Measurements from ENCODE around the gene RGS6. TPM values are rescaled to one million over a fixed set of nuclear protein-coding genes. Genes with fewer than 3 reads are reported as not detected.

RGS6 gene
- total and polyA plus RNA-seq, 8 donors = 0.06 to 0.47 (median 0.20) TPM; not detected in 1

DNA sequence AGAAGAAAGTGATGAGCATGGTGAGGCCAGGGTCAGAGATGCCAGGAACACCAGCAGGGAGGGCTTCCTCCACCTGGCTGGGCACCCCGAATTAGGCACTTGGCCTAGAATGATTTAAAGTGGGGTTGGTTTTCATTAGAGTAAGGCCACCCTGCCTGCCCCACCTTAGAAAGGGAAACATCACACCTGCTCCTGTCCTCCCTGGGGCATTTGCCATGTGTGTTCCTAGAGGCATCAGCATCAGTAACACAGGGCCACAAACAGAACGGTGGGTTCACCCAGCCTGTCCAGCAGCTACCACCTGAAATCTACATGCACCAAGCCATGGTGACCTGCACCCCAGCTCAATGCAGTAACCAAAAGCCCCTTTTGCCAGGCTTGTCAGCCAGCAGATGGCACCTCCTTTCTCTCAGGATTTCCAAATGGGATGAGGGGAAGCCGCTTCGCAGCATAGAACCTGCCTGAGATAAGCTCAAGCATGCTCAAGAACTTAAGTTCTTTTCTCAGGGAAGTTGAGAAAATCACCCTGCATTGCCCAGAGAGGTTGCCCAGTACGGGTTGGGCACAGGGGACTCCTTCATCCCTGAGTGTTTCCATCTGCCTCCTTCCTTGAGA, 622.9 kb downstream of the RGS6 start:
- peak in 1 of 6 donors; percentile 8 for DNase-seq
- FAIRE-seq = no peak
- Histone ChIP-seq H3K4me3 (no peak overlapping the region), H3K36me3 (no peaks in the 10 kb centered on the region), H3K4me1 (no peaks in the 10 kb centered on the region), H3K9me3 (no peaks in the 10 kb centered on the region), H3K27me3 (no peaks in the 10 kb centered on the region), H3K27ac (no peak overlapping the region)
- intact Hi-C loops (cut with DNase I) = no loop called here
- TF ChIP-seq, protein P1, sequence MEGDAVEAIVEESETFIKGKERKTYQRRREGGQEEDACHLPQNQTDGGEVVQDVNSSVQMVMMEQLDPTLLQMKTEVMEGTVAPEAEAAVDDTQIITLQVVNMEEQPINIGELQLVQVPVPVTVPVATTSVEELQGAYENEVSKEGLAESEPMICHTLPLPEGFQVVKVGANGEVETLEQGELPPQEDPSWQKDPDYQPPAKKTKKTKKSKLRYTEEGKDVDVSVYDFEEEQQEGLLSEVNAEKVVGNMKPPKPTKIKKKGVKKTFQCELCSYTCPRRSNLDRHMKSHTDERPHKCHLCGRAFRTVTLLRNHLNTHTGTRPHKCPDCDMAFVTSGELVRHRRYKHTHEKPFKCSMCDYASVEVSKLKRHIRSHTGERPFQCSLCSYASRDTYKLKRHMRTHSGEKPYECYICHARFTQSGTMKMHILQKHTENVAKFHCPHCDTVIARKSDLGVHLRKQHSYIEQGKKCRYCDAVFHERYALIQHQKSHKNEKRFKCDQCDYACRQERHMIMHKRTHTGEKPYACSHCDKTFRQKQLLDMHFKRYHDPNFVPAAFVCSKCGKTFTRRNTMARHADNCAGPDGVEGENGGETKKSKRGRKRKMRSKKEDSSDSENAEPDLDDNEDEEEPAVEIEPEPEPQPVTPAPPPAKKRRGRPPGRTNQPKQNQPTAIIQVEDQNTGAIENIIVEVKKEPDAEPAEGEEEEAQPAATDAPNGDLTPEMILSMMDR (IDR thresholded peaks at IDR 0.05) = no peak
- peak in 3 of 4 donors; percentile 11 to 44 (median 42) for ATAC-seq
- WGBS, 2 donors = 67% methylated on average over 5 of the region's 5 CpGs

DNA sequence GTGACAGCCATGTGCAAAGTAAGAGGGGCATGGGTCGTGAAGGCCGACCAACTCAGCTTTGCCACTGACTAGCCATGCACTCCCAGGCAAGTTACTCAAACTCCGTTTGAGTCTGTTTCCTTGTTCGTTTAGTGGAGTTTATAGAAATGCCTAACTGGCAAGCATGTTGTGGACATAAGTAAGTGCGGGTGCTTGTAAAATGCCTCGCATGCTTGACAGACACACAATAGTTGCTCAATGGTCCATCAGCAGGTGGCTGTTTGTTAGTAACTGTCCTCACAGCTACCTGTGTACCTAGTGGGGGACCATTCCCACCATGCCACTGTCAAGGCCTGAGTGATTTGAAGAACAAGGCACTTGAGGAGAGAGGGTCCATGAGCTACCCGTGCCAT, 623.4 kb downstream of the RGS6 start:
- FAIRE-seq (no peak), ATAC-seq (no peak), DNase-seq (no peak)
- H3K4me3 ChIP-seq = no peak overlapping the region
- no peaks in the 10 kb centered on the region for H3K4me1 ChIP-seq
- no peaks in the 10 kb centered on the region for H3K9me3 ChIP-seq
- WGBS, 2 donors = 79 to 83% methylated on average over 7 of the region's 7 CpGs
- H3K27ac ChIP-seq = no peak overlapping the region
- intact Hi-C loops (cut with DNase I) = no loop called here
- TF ChIP-seq, protein P1 (IDR thresholded peaks at IDR 0.05) = no peak
- H3K27me3 ChIP-seq = no peaks in the 10 kb centered on the region
- H3K36me3 ChIP-seq = no peaks in the 10 kb centered on the region

DNA sequence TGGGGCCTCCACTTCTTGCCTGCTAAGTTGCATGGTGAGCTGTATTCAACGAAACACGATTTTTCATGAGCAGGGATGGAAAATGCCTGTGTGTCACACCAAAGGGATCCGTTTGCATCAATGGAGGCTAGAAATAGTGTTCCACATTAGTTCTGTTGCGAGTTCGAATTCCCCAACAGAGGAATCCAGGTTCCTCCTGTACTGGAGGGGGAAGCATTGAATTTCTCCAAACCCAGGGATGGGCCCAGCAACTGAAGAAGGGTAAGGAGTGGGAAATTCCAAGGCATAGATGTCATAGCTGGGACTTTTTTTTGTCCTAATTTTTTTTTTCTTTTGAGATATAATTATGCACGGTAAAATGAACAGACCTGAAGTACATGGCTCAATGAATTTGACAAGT, 625.4 kb downstream of the RGS6 start:
- H3K4me1 ChIP-seq = no peaks in the 10 kb centered on the region
- H3K27ac ChIP-seq = no peak overlapping the region
- no peaks in the 10 kb centered on the region for H3K36me3 ChIP-seq
- H3K4me3 ChIP-seq = no peak overlapping the region
- DNase-seq (no peak), FAIRE-seq (no peak), ATAC-seq (no peak)
- intact Hi-C loops (cut with DNase I) = no loop called here
- 88 to 90% methylated on average over 6 of the region's 6 CpGs for WGBS, 2 donors
- no peaks in the 10 kb centered on the region for H3K9me3 ChIP-seq
- TF ChIP-seq, protein P1 (IDR thresholded peaks at IDR 0.05) = no peak
- H3K27me3 ChIP-seq = no peaks in the 10 kb centered on the region

DNA sequence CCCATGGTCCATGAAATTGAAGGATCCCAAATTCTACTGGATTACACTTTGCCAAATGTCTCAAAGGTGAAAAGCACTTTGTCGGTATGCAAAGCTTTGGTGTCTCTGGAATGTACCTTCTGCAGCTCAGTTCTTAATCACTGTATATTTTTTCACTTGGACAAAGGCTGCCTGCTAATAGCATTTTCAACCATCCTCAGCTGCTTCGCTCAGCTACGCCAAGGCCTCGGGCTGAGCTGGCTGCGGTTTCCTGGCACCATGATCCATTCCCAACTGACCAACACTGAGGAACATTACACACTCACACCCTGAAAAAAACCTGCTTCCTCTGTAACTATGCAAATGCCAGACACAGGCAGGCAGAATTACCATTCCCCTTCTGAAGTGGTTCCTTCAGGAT, 626.5 kb downstream of the RGS6 start:
- Histone ChIP-seq H3K4me1 (no peaks in the 10 kb centered on the region), H3K27me3 (no peaks in the 10 kb centered on the region), H3K4me3 (no peak overlapping the region), H3K27ac (no peak overlapping the region), H3K36me3 (no peaks in the 10 kb centered on the region), H3K9me3 (no peaks in the 10 kb centered on the region)
- TF ChIP-seq, protein P1 (IDR thresholded peaks at IDR 0.05) = no peak
- intact Hi-C loops (cut with DNase I) = no loop called here
- WGBS, 2 donors = 80 to 82% methylated on average over 5 of the region's 5 CpGs
- no peak for FAIRE-seq
- no peak for DNase-seq
- ATAC-seq = no peak

DNA sequence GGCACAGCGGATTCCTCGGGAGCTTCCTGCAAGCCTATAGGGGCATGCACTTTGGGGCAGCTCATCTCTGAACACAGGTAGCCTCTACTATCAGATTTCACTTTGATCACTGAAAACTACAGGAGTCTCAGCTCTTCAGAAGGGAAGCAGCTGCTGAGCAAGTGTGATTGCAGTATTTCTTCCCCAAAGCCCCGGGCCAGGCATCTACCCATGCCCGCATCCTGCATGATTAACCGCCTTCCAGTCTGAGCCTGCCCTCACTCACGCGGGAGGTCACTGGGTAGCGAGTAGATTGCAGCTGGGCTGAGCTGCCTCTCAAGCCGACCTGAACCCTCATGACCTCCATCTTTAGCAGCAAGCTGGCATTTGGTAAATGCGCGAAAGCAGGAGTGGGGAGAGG, 627.0 kb downstream of the RGS6 start:
- Histone ChIP-seq H3K9me3 (no peaks in the 10 kb centered on the region), H3K36me3 (no peaks in the 10 kb centered on the region), H3K27me3 (no peaks in the 10 kb centered on the region), H3K4me1 (no peaks in the 10 kb centered on the region), H3K27ac (no peak overlapping the region), H3K4me3 (no peak overlapping the region)
- DNase-seq (no peak), FAIRE-seq (no peak), ATAC-seq (no peak)
- 80 to 82% methylated on average over 11 of the region's 11 CpGs for WGBS, 2 donors
- intact Hi-C loops (cut with DNase I) = no loop called here
- TF ChIP-seq, protein P1 (IDR thresholded peaks at IDR 0.05) = no peak

Measured in pancreas (tissue), 10 donors.